Vagina (tissue), 2 donors: ENCODE results near the gene RCAN2.

Source experiments
- CTCF ChIP-seq, 3 experiments: fragments of 450-650 bp in 2 of 3; fragments of 200-600 bp in 1 of 3; sonication (generic) in 1 of 3; IDR thresholded peaks; one replicate each; pipeline ENCODE4 v1.5.1; 2017 to 2019; ENCODE audit warnings: antibody characterized with exemption in 3 of 3, mild to moderate bottlenecking in 2 of 3, moderate library complexity in 2 of 3
- POLR2AphosphoS5 ChIP-seq, 2 donors: sonication (generic); formaldehyde crosslinking; IDR thresholded peaks; one replicate each; pipeline ENCODE4 v1.9.0; 2017; ENCODE audit warnings: antibody characterized with exemption in 2 of 2, mild to moderate bottlenecking in 2 of 2, low read depth in 1 of 2; ENCODE audit not compliant: insufficient read depth in 1 of 2

GRCh38 chr6:46504242-46504641 lies 13.0 kb upstream of the RCAN2 start:
- TF ChIP-seq CTCF (IDR thresholded peaks at IDR 0.05): no peak
- TF ChIP-seq POLR2AphosphoS5 (IDR thresholded peaks at IDR 0.05; ENCODE audit: insufficient read depth in 1 of 2, low read depth in 1 of 2): no peak
